Stimulated activated memory B cell treated with anti-CD40 and anti-IgM and Interleukin-4, amounts not matched to agents 10 μg/mL and 1 μg/mL and 100 μg/mL, for 72 hours (primary cell): Measurements from ENCODE around the gene PER1.

Experiments
- ATAC-seq: fragments of 150-1000 bp; cut with Tn5 transposase; 2 replicates; pipeline ENCODE4 v1.10.0; 2021
- H3K27ac Mint-ChIP-seq: one replicate; pipeline ENCODE4 v1.8.0; 2022; ENCODE audit warnings: mild to moderate bottlenecking, mixed read lengths
- H3K27me3 Mint-ChIP-seq: one replicate; pipeline ENCODE4 v1.8.0; 2022; ENCODE audit warnings: mixed read lengths
- H3K36me3 Mint-ChIP-seq: one replicate; pipeline ENCODE4 v1.8.0; 2022; ENCODE audit warnings: mixed read lengths
- H3K4me1 Mint-ChIP-seq: one replicate; pipeline ENCODE4 v1.8.0; 2022; ENCODE audit warnings: mixed read lengths
- H3K4me3 Mint-ChIP-seq: one replicate; pipeline ENCODE4 v1.8.0; 2022; ENCODE audit warnings: mild to moderate bottlenecking, moderate library complexity, mixed read lengths
- H3K9me3 Mint-ChIP-seq: one replicate; pipeline ENCODE4 v1.8.0; 2022; ENCODE audit warnings: mixed read lengths

Gene PER1

DNA sequence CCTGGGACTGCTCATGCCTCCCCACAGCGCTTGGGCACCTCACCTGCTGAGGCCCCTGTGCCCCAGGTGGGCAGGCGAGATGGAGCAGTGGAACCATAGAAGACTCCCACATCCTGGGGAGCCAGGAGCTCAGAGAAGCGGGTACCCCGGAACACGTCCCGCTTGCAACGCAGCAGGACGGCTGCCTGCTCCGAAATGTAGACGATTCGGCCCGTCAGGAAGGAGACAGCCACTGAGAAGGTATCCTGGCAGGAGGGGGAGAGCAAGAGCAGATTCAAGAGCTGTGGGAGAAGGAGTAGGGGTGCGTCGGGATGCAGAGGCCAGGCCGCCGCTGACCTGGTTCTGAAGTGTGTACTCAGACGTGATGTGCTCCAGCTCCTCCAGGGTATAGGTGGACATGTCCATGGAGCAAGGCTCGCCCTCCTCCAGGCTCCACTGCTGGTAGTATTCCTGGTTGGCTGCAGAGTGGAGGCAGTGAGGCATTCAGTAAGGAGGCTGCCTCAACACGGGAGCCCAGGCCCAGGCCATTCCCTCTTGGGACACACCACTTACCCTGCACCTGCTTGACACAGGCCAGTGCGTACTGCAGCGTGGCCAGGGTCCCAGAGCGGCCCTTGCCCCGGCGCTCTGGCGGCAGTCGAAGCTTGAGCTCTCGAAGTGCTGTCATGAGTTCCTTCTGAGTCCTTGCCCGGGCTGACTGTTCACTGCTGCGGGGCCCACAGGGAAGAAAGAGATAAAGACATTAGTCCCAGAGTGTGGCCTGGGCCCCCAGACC lies 2.6 kb downstream of the PER1 start:
- ATAC-seq = no peak
- Mint-ChIP-seq H3K4me3 (no peak overlapping the region), H3K9me3 (no peaks in the 10 kb centered on the region), H3K4me1 (peaks cover 24% of the 10 kb centered on the region), H3K36me3 (peaks cover 53% of the 10 kb centered on the region), H3K27me3 (no peaks in the 10 kb centered on the region), H3K27ac (no peak overlapping the region)

DNA sequence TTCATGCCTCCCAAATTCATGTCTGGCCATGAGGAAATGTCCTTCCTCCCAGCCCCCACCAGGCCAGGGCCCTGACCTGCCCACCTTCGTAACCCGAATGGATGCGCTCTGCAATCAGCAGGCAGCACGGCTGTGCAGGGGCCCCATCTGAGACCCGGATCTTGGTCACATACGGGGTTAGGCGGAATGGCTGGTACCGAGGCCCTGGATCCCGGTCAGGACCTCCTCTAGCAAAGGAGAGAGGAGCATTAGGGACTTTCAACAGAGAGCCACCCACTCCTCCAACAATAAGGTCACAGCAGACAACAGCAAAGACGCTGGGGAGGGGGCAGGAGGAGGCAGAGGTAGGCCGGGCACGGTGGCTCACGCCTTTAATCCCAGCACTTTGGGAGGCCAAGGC lies 3.6 kb downstream of the PER1 start:
- Mint-ChIP-seq H3K27ac (no peak overlapping the region), H3K4me1 (peaks cover 24% of the 10 kb centered on the region), H3K27me3 (no peaks in the 10 kb centered on the region), H3K36me3 (peaks cover 64% of the 10 kb centered on the region), H3K4me3 (no peak overlapping the region), H3K9me3 (no peaks in the 10 kb centered on the region)
- ATAC-seq = no peak

DNA sequence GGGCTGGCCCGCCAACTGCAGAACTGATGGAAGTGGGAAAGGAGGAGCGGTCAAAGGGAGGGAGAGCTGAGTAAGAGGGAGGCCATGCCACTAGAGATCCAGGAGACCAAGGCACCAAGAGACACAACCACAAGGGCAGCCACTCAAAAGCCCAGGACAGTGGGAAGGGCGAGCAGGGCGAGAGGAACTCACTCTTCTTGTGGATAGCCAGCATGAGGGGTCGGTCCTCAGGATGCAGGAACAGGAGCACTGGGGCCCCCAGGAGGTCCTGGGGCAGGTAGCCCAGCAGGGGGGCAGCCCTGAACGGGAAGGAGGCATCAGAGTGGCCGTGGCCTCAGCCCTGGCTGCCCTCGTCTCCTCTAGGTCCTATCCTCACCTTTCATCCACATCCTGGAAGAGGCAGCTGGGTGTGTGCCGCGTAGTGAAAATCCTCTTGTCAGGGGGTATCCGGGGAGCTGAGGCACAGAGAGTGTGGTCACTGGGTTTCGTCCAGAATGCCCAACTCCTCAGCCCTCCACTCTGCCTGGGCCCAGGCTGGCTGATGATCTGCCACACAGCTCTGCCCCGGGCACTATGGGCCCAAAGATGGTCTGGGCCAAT lies 4.3 kb downstream of the PER1 start:
- Mint-ChIP-seq H3K36me3 (peaks cover 69% of the 10 kb centered on the region), H3K27me3 (no peaks in the 10 kb centered on the region), H3K4me3 (no peak overlapping the region)

DNA sequence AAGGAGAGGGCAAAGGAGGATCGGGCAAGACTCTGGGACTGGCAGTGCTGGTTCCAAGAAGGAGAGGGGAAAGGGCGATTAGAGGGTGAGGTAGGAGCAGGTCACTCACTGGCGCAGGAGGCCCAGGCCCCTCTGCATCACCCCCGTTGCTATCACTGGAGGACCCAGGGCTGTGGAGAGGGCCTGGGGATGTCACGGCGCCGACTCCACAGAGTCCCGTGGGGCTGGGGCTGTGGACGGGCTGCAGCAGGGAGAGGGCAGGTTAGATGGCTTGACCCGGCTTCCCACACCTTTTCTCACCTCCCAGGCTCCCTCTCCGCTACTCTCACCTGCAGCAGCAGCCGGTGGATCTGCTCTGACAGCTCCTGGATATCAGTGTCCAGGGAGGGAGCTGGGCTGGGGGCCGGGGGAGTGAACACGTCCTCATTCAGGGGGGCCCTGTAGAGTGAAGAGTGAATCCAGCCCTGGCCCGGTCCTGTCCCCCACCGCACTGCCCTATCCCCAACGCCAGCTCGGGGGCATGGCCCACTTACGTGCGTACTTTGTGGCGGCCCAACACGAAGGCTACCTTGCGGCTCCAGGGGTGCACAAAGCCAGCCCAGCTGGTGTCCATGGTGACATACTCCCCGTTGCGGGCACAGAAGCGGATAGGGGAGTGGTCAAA lies 4.9 kb downstream of the PER1 start:
- Mint-ChIP-seq H3K27ac (no peak overlapping the region), H3K4me1 (peaks cover 24% of the 10 kb centered on the region), H3K27me3 (no peaks in the 10 kb centered on the region), H3K4me3 (no peak overlapping the region), H3K9me3 (no peaks in the 10 kb centered on the region), H3K36me3 (peaks cover 75% of the 10 kb centered on the region)
- no peak for ATAC-seq

More for the DNA sequence above, 4.3 kb downstream of the PER1 start:
- peaks cover 24% of the 10 kb centered on the region for H3K4me1 Mint-ChIP-seq
- no peaks in the 10 kb centered on the region for H3K9me3 Mint-ChIP-seq
- H3K27ac Mint-ChIP-seq = no peak overlapping the region
- no peak for ATAC-seq

DNA sequence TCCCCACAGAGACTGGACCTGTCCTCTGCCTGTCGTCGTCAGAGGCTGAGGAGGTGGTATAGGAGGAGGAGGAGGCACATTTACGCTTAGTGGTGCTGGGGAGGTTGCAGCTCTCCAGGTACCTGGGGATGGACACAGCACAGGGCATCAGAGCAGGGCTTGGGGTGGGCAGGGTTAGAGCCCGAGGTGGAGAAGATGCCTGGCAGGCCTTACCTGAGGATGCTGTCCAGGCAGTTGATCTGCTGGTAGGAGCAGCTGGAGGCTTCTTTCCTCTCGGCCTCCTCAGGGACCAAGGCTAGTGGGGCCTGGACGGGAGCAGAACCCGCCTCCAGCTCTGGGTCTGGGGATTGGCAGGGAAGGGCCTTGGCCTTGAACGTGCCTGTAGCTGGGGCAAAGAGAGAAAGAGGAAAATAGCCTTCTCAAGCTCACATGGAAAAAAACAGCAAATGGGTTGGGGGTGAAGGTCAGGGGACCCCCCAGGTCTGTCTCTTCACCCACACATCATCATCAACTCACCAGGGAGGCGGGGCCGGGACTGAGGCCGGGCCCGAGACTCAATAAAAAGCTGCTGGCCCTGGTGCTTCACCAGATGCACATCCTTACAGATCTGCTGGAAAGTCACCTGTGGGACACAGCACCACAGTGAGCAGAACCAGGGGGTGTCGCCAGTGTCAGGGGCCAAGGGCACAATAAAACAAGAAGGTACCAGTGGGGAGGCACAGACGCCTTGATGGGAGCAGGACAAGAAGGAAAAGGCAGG lies 5.6 kb downstream of the PER1 start:
- Mint-ChIP-seq H3K27me3 (no peaks in the 10 kb centered on the region), H3K27ac (no peak overlapping the region), H3K4me1 (peaks cover 24% of the 10 kb centered on the region), H3K9me3 (no peaks in the 10 kb centered on the region), H3K36me3 (peaks cover 79% of the 10 kb centered on the region), H3K4me3 (no peak overlapping the region)
- ATAC-seq = no peak

DNA sequence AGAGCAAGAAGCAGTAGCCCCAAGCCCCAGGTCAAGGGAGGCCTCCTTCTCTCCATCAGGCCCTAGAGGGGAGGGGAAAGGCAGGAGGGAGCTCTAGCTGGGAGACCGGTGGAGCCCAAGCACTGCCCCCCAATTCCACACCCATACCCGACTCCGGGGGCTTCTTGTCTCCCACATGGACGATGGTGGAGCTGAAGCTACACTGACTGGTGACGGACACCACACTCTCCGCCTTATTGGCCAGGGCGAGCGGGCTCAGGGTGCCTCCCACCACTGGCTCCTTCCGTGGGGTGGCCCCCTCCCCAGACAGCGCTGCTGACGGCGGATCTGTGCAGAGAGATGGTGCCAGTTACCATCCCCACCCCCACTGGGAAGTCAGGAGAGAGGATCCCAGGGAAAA lies 6.4 kb downstream of the PER1 start:
- Mint-ChIP-seq H3K9me3 (no peaks in the 10 kb centered on the region), H3K4me3 (no peak overlapping the region), H3K27ac (no peak overlapping the region), H3K4me1 (peaks cover 23% of the 10 kb centered on the region), H3K36me3 (peaks cover 86% of the 10 kb centered on the region), H3K27me3 (no peaks in the 10 kb centered on the region)
- ATAC-seq = no peak

DNA sequence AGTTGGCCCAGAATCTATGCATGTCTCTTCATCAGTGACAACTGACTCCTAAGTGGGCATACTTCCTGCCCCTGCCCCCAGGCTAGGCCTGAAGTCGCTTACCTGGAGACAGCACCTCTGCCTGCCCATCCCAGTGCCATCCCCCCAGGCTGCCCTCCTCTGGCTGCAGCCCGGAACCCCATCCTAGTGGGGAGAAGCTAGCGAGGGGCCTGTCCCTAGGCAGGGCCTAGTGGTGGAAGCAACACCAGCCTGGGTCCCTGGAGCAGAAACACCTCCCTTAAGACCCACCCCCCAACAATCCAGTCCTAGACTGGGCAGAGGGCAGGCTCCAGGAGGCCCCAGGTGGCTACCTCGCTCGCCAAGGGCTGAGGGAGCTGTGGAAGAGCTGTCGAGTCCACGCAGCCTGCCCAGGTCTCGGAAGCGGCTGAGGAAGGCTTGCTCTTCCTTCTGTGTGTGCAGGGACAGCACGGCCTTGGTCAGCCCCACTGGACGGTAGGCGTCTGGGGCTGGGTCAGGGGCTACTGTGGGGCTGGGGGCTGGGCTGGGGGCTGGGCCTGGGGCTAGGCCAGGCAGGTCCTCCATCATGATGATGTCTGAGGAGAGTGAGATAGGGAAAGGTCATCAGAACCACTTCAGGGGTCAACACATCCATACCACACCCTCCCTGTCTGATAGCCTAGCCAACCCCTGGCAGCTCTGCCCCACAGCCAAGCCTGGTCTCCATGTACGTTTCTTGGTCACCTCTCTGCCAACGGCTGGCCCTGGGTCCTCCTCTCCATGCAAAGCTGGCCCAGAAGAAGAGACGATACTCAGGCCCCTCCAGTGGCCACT lies 7.6 kb downstream of the PER1 start:
- H3K36me3 Mint-ChIP-seq = peaks cover 87% of the 10 kb centered on the region
- H3K9me3 Mint-ChIP-seq = no peaks in the 10 kb centered on the region
- no peaks in the 10 kb centered on the region for H3K27me3 Mint-ChIP-seq
- H3K27ac Mint-ChIP-seq = no peak overlapping the region
- no peak overlapping the region for H3K4me3 Mint-ChIP-seq
- peaks cover 11% of the 10 kb centered on the region for H3K4me1 Mint-ChIP-seq
- no peak for ATAC-seq

DNA sequence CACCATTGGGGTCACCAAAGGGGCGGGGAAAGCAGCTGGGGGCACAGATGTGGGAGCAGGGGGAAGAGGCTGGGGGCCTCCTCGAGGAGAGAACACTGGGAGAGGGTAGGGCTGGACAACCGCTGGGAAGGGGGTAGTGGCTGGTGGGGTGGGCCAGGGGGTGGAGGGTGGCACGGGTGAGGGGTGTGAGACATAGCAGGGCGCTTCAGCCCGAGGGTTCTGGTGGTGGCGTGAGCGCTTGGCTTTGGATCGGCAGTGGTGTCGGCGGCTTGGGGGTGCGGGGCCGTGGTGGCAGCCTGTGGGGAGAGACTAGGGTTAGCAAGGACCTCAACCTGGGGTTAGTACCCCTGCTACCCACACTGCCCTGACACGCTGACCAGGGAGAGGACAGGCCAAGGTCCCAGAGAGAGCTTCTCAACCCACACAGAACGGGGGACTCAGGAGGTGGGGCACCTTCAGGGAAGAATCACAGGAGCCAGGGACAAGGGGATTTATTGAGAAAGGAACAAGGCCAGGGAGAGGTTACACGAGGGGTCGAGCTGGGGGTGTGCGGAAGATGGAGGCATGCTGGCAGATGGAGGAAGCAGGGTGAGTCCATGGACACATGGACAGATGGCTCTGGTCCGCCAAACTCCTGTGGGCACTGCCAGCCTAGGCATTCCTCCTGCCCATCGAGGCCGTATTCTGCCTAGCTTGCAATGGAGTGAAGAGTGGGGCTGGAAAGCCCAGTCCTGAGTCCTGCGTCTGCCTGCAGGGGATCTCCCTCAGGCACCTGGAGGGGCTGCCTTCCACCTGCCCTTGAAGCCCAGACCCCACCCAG lies 8.4 kb downstream of the PER1 start:
- Mint-ChIP-seq H3K4me1 (peaks cover 8% of the 10 kb centered on the region), H3K4me3 (no peak overlapping the region), H3K27me3 (no peaks in the 10 kb centered on the region), H3K27ac (no peak overlapping the region), H3K36me3 (peaks cover 79% of the 10 kb centered on the region), H3K9me3 (no peaks in the 10 kb centered on the region)
- no peak for ATAC-seq

DNA sequence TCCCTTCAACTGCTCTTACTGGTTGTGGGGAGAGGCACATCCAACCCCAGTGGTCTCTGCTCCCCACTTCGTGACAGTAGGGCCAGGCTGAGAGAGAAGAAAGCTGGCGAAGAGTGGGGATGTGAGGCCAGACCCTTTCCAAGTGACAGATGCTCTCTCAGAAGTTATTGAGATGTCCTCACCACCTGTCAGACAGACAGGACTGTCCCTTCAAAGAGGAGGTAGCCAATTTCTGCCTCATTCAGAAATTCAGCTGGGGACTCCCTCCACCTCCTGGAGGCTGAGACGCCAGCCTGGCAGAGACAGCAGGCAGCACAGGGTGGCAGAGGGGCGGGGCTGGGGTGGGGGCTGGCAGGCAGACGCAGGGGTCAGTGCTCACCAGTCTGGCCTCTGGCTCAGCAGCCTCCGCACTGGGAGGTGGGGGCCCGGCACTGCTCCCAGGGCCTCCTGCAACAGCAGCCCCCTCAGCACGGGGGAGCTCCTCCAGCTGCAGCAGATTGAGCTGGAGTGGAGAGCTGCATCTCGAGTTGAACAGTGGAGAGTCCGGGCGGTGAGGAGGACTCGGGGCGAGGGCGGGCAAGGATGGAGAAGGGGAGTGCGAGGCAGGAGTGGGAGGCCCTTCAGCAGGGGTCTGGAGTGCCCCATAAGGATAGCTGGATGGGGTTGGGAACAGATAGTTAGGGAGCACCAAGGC lies 9.2 kb downstream of the PER1 start:
- Mint-ChIP-seq H3K9me3 (no peaks in the 10 kb centered on the region), H3K4me3 (no peak overlapping the region), H3K36me3 (peaks cover 71% of the 10 kb centered on the region), H3K4me1 (peaks cover 8% of the 10 kb centered on the region), H3K27ac (no peak overlapping the region), H3K27me3 (no peaks in the 10 kb centered on the region)
- ATAC-seq = no peak

DNA sequence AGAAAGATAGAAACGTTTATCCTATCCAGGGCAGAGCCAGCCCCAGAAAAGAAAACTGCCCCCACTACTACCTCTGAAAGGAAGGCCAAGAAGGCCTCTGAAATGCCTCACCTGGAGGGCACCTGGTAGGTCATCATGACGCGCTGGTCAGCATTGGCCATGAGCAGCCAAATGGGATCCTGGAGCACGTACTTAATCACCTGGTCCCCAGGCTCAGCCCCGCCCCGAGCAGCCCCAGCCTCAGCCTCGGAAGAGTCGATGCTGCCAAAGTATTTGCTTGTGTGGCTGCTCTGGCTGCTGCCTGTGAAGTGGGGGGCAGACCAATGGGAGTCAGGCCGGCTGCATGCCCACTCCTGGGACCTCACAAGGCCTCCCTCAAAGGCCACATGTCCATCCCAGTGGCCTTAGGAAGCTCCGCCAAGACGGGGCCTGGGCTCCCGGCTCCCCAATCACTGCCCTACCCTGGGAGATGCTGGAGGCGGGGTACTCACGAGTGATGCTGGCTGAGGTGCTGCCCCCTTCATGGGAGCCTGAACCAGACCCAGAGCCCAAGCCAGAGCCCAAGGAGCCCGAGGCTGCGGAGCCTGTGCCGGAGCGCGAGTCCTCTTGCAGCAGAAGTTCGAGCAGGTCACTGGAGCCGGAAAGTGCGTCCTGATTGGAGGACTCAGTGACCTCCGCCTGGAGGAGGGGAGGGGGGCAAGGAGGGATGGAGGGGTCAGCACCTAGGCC lies 9.9 kb downstream of the PER1 start:
- Mint-ChIP-seq H3K36me3 (peaks cover 64% of the 10 kb centered on the region), H3K4me3 (no peak overlapping the region), H3K9me3 (no peaks in the 10 kb centered on the region), H3K27ac (no peak overlapping the region), H3K4me1 (peaks cover 8% of the 10 kb centered on the region), H3K27me3 (no peaks in the 10 kb centered on the region)
- ATAC-seq = no peak

DNA sequence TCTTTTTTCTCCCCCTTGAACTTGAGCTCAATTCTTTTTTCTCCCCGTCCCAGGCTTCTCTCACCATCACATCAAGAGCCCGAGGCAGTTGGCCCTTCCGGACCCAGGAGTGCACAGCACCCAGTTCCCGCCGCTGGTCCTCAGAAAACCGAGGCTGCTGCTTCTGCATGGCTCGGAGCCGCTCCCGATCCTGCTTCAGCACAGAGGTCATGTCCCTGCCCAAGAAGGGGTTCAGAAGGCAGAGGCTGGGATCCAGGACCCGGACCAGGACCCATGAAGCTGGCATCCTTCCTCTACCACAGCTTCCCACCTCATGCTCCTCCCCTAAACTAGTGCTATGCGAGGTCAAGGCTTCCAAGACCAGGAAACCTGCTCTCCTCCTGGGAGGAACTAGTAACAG lies 10.5 kb downstream of the PER1 start:
- Mint-ChIP-seq H3K27me3 (no peaks in the 10 kb centered on the region), H3K9me3 (no peaks in the 10 kb centered on the region), H3K4me1 (peaks cover 8% of the 10 kb centered on the region), H3K36me3 (peaks cover 59% of the 10 kb centered on the region), H3K27ac (no peak overlapping the region), H3K4me3 (no peak overlapping the region)
- ATAC-seq = no peak

DNA sequence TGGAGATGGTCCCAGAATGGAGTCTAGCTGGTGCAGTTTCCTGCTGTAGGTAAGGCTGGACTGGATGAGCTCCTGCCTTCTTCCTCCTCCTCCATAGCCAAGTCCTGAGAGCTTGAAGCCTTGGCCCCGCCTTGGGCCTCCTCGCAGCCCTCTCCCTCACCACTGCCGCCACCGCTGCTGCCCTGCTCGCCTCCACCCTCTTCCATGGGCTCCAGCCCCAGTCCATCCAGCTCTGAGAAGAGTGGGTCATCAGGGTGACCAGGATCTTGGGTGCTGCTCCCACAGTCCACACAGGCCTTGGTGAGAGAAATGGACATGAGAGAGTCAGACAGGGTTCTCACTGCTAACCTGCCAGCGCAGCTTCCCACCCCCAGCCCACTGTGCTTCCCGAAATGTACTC lies 11.2 kb downstream of the PER1 start:
- ATAC-seq = no peak
- Mint-ChIP-seq H3K4me1 (peaks cover 3% of the 10 kb centered on the region), H3K27me3 (no peaks in the 10 kb centered on the region), H3K4me3 (no peak overlapping the region), H3K36me3 (peaks cover 52% of the 10 kb centered on the region), H3K27ac (no peak overlapping the region), H3K9me3 (no peaks in the 10 kb centered on the region)
